MM.1S (cell line): ENCODE measurements around the gene USF3.

Experiments
- DNase-seq: peaks from one replicate; pipeline ENCODE4 v3.0.0-alpha.2; 2015
- H2AFZ ChIP-seq: fragments of 300-600 bp; sonication (generic); 2 replicates; pipeline ENCODE4 v1.6.0; 2016; ENCODE audit warnings: antibody characterized with exemption, low read length
- H3F3A ChIP-seq: fragments of 300-600 bp; sonication (generic); 2 replicates; pipeline ENCODE4 v1.6.1; 2016; ENCODE audit warnings: mild to moderate bottlenecking, antibody characterized with exemption, low read length, moderate library complexity, mixed read lengths; ENCODE audit not compliant: insufficient read depth
- H3K27ac ChIP-seq: fragments of 300-600 bp; sonication (generic); 2 replicates; pipeline ENCODE4 v1.5.1; 2016; ENCODE audit warnings: mild to moderate bottlenecking, low read length
- H3K27me3 ChIP-seq: fragments of 300-600 bp; sonication (generic); replicated peaks from 2 replicates; pipeline ENCODE4 v1.6.0; 2016; ENCODE audit warnings: low read length; ENCODE audit not compliant: insufficient read depth
- H3K36me3 ChIP-seq: fragments of 300-600 bp; sonication (generic); replicated peaks from 2 replicates; pipeline ENCODE4 v1.6.1; 2016; ENCODE audit warnings: mild to moderate bottlenecking, low read length, mixed read lengths; ENCODE audit not compliant: insufficient read depth
- H3K4me1 ChIP-seq: fragments of 300-600 bp; sonication (generic); 2 replicates; pipeline ENCODE4 v1.6.1; 2016; ENCODE audit warnings: low read length, mixed read lengths
- H3K4me2 ChIP-seq: fragments of 300-600 bp; sonication (generic); 2 replicates; pipeline ENCODE4 v1.6.0; 2016; ENCODE audit warnings: low read depth, low read length
- H3K4me3 ChIP-seq: fragments of 300-600 bp; sonication (generic); 2 replicates; pipeline ENCODE4 v1.5.1; 2016; ENCODE audit warnings: low read length, mixed read lengths
- H3K79me2 ChIP-seq: fragments of 300-600 bp; sonication (generic); 2 replicates; pipeline ENCODE4 v1.6.1; 2016; ENCODE audit warnings: mixed run types, low read length, mixed read lengths
- H3K9ac ChIP-seq: fragments of 300-600 bp; sonication (generic); 2 replicates; pipeline ENCODE4 v1.6.1; 2016; ENCODE audit warnings: low read length, mixed read lengths
- H3K9me2 ChIP-seq: fragments of 300-600 bp; sonication (generic); replicated peaks from 2 replicates; pipeline ENCODE4 v1.6.1; 2016; ENCODE audit warnings: mild to moderate bottlenecking, low read length, mixed read lengths; ENCODE audit not compliant: insufficient read depth
- H3K9me3 ChIP-seq: fragments of 300-600 bp; sonication (generic); replicated peaks from 2 replicates; pipeline ENCODE4 v1.6.1; 2016; ENCODE audit warnings: mild to moderate bottlenecking, low read length, mixed read lengths; ENCODE audit not compliant: insufficient read depth
- H4K20me1 ChIP-seq: fragments of 300-600 bp; sonication (generic); 2 replicates; pipeline ENCODE4 v1.6.1; 2016; ENCODE audit warnings: mild to moderate bottlenecking, low read length, moderate library complexity, mixed read lengths; ENCODE audit not compliant: insufficient read depth
- CTCF ChIP-seq: fragments of 300-600 bp; sonication (generic); IDR thresholded peaks from 2 replicates; pipeline ENCODE4 v1.5.1; 2016; ENCODE audit warnings: antibody characterized with exemption, low read length, mixed read lengths
- EZH2 ChIP-seq: fragments of 300-600 bp; sonication (generic); optimal IDR thresholded peaks from 2 replicates; pipeline ENCODE3; 2017; ENCODE audit warnings: low read depth, mild to moderate bottlenecking, antibody characterized with exemption, low read length, mixed read lengths
- EZH2phosphoT487 ChIP-seq: fragments of 300-600 bp; sonication (generic); IDR thresholded peaks from 2 replicates; pipeline ENCODE4 v1.6.1; 2018; ENCODE audit warnings: antibody characterized with exemption, low read length

USF3 gene

GRCh38 chr3:113698956-113699355, 2.5 kb upstream of the USF3 start:
- H3K9me3 ChIP-seq = no peaks in the 10 kb centered on the region
- H2AFZ ChIP-seq = no peak overlapping the region
- H3K27me3 ChIP-seq = no peaks in the 10 kb centered on the region
- H3K9me2 ChIP-seq = no peaks in the 10 kb centered on the region
- H3K27ac ChIP-seq = no peak overlapping the region
- H3K4me3 ChIP-seq = peak overlapping the region; percentile 36; the same call in 1 of the 2 replicates
- no peak overlapping the region for H3K9ac ChIP-seq
- no peaks in the 10 kb centered on the region for H4K20me1 ChIP-seq
- TF ChIP-seq CTCF (no peak), EZH2 (no peak), EZH2phosphoT487 (no peak)
- H3K4me2 ChIP-seq = peak overlapping the region; percentile 43; the same call in 1 of the 2 replicates
- DNase-seq = no peak
- peaks cover 11% of the 10 kb centered on the region for H3K4me1 ChIP-seq
- H3K36me3 ChIP-seq = no peaks in the 10 kb centered on the region
- peaks cover 5% of the 10 kb centered on the region; the same call in 1 of the 2 replicates for H3F3A ChIP-seq
- H3K79me2 ChIP-seq = peaks cover 29% of the 10 kb centered on the region

GRCh38 chr3:113698213-113698742, 1.8 kb upstream of the USF3 start:
- no peak overlapping the region for H3K27ac ChIP-seq
- peaks cover 11% of the 10 kb centered on the region for H3K4me1 ChIP-seq
- no peaks in the 10 kb centered on the region for H3K36me3 ChIP-seq
- TF ChIP-seq EZH2 (no peak), EZH2phosphoT487 (no peak), CTCF (no peak)
- H3K9me2 ChIP-seq = no peaks in the 10 kb centered on the region
- H3K4me3 ChIP-seq = peak overlapping the region; percentile 36; the same call in 1 of the 2 replicates
- H3K9me3 ChIP-seq = no peaks in the 10 kb centered on the region
- H4K20me1 ChIP-seq = no peaks in the 10 kb centered on the region
- H3F3A ChIP-seq = peaks cover 5% of the 10 kb centered on the region; the same call in 1 of the 2 replicates
- H3K27me3 ChIP-seq = no peaks in the 10 kb centered on the region
- no peak overlapping the region for H3K9ac ChIP-seq
- peak overlapping the region; percentile 86; the same call in 1 of the 2 replicates for H3K4me2 ChIP-seq
- H2AFZ ChIP-seq = no peak overlapping the region
- H3K79me2 ChIP-seq = peaks cover 35% of the 10 kb centered on the region
- DNase-seq = no peak

GRCh38 chr3:113697500-113698090, 1.2 kb upstream of the USF3 start:
- TF ChIP-seq CTCF = no peak
- TF ChIP-seq EZH2 = no peak
- no peak for TF ChIP-seq EZH2phosphoT487
- no peaks in the 10 kb centered on the region for H3K27me3 ChIP-seq
- peak overlapping the region; percentile 94 for H3K4me3 ChIP-seq
- peak overlapping the region; percentile 77 for H3K9ac ChIP-seq
- H3K36me3 ChIP-seq = no peaks in the 10 kb centered on the region
- peak overlapping the region; percentile 53; the same call in 1 of the 2 replicates for H3K27ac ChIP-seq
- H3K9me2 ChIP-seq = no peaks in the 10 kb centered on the region
- H3K79me2 ChIP-seq = peaks cover 42% of the 10 kb centered on the region
- H3F3A ChIP-seq = peaks cover 5% of the 10 kb centered on the region; the same call in 1 of the 2 replicates
- H3K9me3 ChIP-seq = no peaks in the 10 kb centered on the region
- H4K20me1 ChIP-seq = no peaks in the 10 kb centered on the region
- peak overlapping the region; percentile 98 for H2AFZ ChIP-seq
- peaks cover 11% of the 10 kb centered on the region for H3K4me1 ChIP-seq
- H3K4me2 ChIP-seq = peak overlapping the region; percentile 86
- peak; percentile 18 for DNase-seq
